HuH-7 (cell line): ENCODE measurements around the gene CES4A.

Experiments
- DNase-seq: peaks from one replicate; pipeline ENCODE4 v3.0.0; 2011; ENCODE audit warnings: low spot score

Gene CES4A

DNA sequence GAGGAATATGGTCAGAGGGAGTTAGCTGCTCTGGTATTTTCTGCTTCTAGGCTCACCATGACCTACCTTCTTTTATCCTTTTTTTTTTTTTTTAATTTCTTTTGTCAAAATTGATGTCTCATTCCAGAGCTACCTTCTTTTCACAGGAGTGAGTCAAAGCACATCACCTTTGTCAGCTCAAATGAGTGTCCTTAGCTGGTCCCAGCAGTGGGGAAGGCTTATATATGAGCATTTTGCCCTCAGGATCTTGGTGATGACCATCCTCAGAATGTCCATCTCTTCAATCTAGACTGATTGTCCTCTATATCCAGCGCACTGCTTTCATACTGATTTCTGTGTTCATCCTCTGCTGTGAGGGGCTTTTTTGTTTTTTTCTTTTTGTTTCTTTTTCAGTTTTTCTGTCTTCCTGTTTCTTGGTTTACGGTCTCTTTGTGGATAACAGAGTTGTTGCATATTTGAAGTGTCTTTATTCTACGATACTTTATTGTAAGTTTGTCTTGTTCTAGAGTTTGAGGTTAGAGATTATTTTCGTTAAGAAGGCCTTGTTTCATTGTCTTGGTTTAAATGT is 65.5 kb downstream of the CES4A start:
- DNase-seq, result no peak

DNA sequence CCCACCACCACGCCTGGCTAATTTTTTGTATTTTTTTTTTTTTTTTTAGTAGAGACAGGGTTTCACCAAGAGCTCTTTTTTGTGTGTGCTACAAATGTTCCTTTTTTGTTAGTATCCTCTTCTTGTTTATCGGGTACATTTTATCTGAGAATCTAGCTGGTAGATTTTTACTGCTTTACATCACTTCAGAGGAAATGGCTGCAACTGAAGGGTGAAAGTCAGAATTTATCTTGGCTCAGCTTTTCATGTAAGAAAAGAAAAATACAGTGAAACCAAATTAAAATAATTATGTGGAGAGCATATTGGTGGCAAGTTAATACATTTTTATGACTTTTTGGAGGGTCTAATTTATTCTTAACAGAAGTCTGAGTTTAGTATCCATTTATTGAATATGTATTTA is 66.5 kb downstream of the CES4A start:
- DNase-seq, result no peak

DNA sequence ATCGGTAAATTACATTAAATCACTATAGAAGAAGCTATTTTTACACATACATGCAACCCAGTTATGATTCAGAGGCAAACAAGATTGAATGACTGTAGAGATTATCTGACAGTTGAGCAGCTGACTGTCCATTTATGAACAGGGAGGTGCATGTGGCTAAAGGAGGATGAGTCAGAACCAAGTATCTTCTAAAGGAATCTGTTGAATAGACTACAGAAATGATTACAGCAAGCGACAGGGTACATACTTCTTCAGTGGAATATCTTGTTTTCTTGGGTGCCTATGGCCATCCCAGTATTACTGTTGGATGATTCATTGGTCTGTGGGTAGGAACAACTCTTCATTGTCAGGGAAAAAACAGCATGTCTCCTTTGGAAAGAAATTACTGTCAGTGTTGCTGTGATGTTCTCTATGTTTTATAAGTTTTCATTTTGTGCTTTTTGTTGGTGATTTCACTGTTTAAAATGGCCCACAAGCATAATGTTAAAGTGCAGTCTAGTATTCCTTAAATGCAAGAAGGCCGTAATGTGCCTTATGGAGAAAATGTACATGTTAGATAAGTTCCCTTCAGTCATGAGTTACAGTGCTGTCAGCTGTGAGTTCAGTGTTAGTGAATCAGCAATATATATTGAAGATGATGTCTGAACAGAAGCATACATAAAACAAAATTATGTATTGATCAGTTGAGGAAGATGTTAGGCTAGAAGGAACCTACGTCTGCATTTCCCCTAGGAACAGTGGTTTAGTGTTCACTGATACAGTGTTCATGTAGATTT is 67.5 kb downstream of the CES4A start:
- DNase-seq, result no peak
